Measurements from ENCODE around the gene OSBPL7.

The OSBPL7 gene

GRCh38 chr17:47762728-47763127 lies 58.9 kb downstream of the OSBPL7 start:
- TF ChIP-seq, protein P1, sequence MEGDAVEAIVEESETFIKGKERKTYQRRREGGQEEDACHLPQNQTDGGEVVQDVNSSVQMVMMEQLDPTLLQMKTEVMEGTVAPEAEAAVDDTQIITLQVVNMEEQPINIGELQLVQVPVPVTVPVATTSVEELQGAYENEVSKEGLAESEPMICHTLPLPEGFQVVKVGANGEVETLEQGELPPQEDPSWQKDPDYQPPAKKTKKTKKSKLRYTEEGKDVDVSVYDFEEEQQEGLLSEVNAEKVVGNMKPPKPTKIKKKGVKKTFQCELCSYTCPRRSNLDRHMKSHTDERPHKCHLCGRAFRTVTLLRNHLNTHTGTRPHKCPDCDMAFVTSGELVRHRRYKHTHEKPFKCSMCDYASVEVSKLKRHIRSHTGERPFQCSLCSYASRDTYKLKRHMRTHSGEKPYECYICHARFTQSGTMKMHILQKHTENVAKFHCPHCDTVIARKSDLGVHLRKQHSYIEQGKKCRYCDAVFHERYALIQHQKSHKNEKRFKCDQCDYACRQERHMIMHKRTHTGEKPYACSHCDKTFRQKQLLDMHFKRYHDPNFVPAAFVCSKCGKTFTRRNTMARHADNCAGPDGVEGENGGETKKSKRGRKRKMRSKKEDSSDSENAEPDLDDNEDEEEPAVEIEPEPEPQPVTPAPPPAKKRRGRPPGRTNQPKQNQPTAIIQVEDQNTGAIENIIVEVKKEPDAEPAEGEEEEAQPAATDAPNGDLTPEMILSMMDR (IDR thresholded peaks at IDR 0.05): no peak

DNA sequence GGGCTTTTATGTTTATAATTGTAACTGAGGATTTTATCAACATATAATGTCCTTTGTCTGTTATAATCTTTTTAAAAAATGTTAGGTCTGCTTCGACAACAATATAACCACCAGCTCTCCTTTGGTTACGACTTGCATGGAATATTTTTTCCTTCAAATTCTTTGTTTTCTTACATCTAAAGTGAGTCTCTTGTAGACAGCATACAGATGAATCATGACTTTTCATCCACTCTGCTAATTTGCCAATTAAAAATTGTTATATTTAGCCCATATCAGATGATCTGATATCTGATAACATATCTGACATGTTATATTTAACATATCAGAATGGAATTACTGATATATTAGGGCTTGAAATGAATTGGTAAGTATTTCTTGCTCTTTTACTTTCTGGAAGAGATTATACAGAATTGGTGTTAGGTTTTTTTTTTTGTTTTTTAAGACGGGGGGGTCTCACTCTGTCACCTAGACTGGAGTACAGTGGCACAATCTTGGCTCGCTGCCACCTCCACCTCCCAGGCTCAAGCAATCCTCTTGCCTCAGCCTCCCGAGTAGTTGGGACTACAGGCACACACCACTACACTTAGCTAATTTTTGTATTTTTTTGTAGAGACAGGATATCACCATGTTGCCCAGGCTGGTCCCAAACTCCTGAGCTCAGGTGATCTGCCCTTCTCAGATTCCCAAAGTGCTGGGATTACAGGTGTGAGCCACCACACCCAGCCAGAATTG lies 61.0 kb downstream of the OSBPL7 start:
- TF ChIP-seq, protein P1 (IDR thresholded peaks at IDR 0.05): no peak

DNA sequence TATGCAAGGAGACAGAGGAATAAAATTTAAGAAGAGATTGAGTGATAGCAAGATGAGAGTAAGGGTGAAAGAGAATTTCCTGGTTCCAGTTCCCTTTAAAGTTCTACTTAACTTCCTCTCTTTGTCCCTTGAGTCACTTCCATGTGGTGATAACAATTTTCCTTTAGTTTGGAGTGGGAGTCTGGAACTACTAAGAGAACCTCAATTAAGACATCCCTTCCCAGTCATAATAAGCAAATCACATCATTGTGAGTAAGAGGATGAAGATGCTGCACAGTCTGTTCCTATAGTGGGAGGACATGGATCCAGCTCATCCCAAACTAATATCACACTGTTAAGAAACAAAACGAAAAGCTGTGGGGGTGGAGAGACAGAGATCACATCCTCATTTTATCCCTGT lies 64.2 kb downstream of the OSBPL7 start:
- TF ChIP-seq, protein P1 (IDR thresholded peaks at IDR 0.05): no peak
